Breast epithelium (tissue), 4 donors: Measurements from ENCODE around the gene GALK1. TPM values are rescaled to one million over a fixed set of nuclear protein-coding genes. Genes with fewer than 3 reads are reported as not detected.

Experiments
- DNase-seq, 2 donors: peaks; one replicate each; pipeline ENCODE4 v3.0.0-alpha.2; 2019; ENCODE audit warnings: low spot score in 2 of 2
- H3K27ac ChIP-seq, 2 donors: fragments of 200-600 bp; sonication (generic) in 1 of 2; one replicate each; pipeline ENCODE4 v1.5.1; 2016 to 2019; ENCODE audit warnings: mild to moderate bottlenecking in 1 of 2
- H3K27me3 ChIP-seq, 2 donors: fragments of 200-600 bp; sonication (generic) in 1 of 2; one replicate each; pipeline versions ENCODE4 v1.5.1 to v1.6.0; 2017 to 2019; ENCODE audit warnings: control low read depth in 1 of 2, mild to moderate bottlenecking in 1 of 2
- H3K36me3 ChIP-seq: fragments of 200-600 bp; one replicate; pipeline ENCODE4 v1.5.1; 2019
- H3K4me1 ChIP-seq, 2 donors: fragments of 200-600 bp; sonication (generic); one replicate each; pipeline ENCODE4 v1.5.1; 2016 to 2019; ENCODE audit warnings: control low read depth in 1 of 2
- H3K4me3 ChIP-seq, 3 donors: fragments of 200-600 bp; sonication (generic); 1 replicate in 2 of 3; 2 replicates in 1 of 3; pipeline ENCODE4 v1.5.1; 2016 to 2019; ENCODE audit warnings: mild to moderate bottlenecking in 3 of 3, moderate library complexity in 2 of 3
- H3K9me3 ChIP-seq, 2 donors: fragments of 200-600 bp; sonication (generic) in 1 of 2; one replicate each; pipeline ENCODE4 v1.5.1; 2016 to 2019; ENCODE audit warnings: control low read depth in 1 of 2
- CTCF ChIP-seq, 3 donors: fragments of 450-650 bp; IDR thresholded peaks; one replicate each; pipeline ENCODE4 v1.5.1; 2016 to 2017; ENCODE audit warnings: antibody characterized with exemption in 3 of 3, mild to moderate bottlenecking in 3 of 3, moderate library complexity in 3 of 3
- POLR2A ChIP-seq: fragments of 450-650 bp; IDR thresholded peaks from one replicate; pipeline ENCODE4 v1.6.1; 2016; ENCODE audit warnings: antibody characterized with exemption, mild to moderate bottlenecking, moderate library complexity
- POLR2AphosphoS5 ChIP-seq, 3 donors: sonication (generic); formaldehyde crosslinking; IDR thresholded peaks; one replicate each; pipeline ENCODE4 v1.6.1; 2017; ENCODE audit warnings: antibody characterized with exemption in 3 of 3
- intact Hi-C: fragments of 100-400 bp; cut with DNase I; formaldehyde crosslinking; loops from one replicate; pipeline ENCODE4 v1.15.1; 2023; ENCODE audit warnings: low total_unique reads
- total RNA-seq, 3 donors: library from RNA; depleted of rRNA; stranded (reverse); fragments of >200 nt; gene quantifications; one replicate each; pipeline ENCODE4 v1.1.0, GENCODE V29; 2016

Gene GALK1
- total RNA-seq, 3 donors from 2014 or later, result 21.9 to 32.1 (median 24.9) TPM

- Histone ChIP-seq H3K4me3 (no peak overlapping the region), H3K27ac (no peak overlapping the region), H3K27me3 (no peaks in the 10 kb centered on the region), H3K36me3 (no peaks in the 10 kb centered on the region), H3K9me3 (no peaks in the 10 kb centered on the region), H3K4me1 (no peaks in the 10 kb centered on the region)
- TF ChIP-seq CTCF (IDR thresholded peaks at IDR 0.05), result no peak
- no peak for TF ChIP-seq POLR2A
- no peak for TF ChIP-seq POLR2AphosphoS5 (IDR thresholded peaks at IDR 0.05)
- no peak for DNase-seq
- intact Hi-C loops, result no loop called here
These were observed 21.3 kb downstream of the GALK1 start for GRCh38 chr17:75743625-75744206.

GRCh38 chr17:75742337-75742736 is 22.7 kb downstream of the GALK1 start:
- H3K27ac ChIP-seq, result no peak overlapping the region
- no peak overlapping the region for H3K4me3 ChIP-seq
- no peak for DNase-seq
- no peaks in the 10 kb centered on the region for H3K9me3 ChIP-seq
- H3K27me3 ChIP-seq, result no peaks in the 10 kb centered on the region
- H3K36me3 ChIP-seq, result no peaks in the 10 kb centered on the region
- TF ChIP-seq POLR2A, result no peak
- no peak for TF ChIP-seq CTCF (IDR thresholded peaks at IDR 0.05)
- TF ChIP-seq POLR2AphosphoS5 (IDR thresholded peaks at IDR 0.05), result no peak
- H3K4me1 ChIP-seq, result no peaks in the 10 kb centered on the region
- intact Hi-C loops, result no loop called here

- TF ChIP-seq POLR2AphosphoS5 (IDR thresholded peaks at IDR 0.05) (no peak), CTCF (IDR thresholded peaks at IDR 0.05) (no peak), POLR2A (no peak)
- DNase-seq, result no peak
- Histone ChIP-seq H3K4me1 (no peaks in the 10 kb centered on the region), H3K9me3 (no peaks in the 10 kb centered on the region), H3K4me3 (no peak overlapping the region), H3K27ac (no peak overlapping the region), H3K36me3 (peaks cover 7% of the 10 kb centered on the region), H3K27me3 (no peaks in the 10 kb centered on the region)
- intact Hi-C loops, result no loop called here
These were observed 24.3 kb downstream of the GALK1 start for GRCh38 chr17:75740631-75741077.

GRCh38 chr17:75740215-75740614 is 24.8 kb downstream of the GALK1 start:
- Histone ChIP-seq H3K36me3 (peaks cover 7% of the 10 kb centered on the region), H3K27ac (no peak overlapping the region), H3K9me3 (no peaks in the 10 kb centered on the region), H3K27me3 (no peaks in the 10 kb centered on the region), H3K4me3 (no peak overlapping the region), H3K4me1 (no peaks in the 10 kb centered on the region)
- intact Hi-C loops, result no loop called here
- TF ChIP-seq CTCF (IDR thresholded peaks at IDR 0.05) (no peak), POLR2AphosphoS5 (IDR thresholded peaks at IDR 0.05) (no peak), POLR2A (no peak)
- DNase-seq, result no peak

- no peak overlapping the region for H3K27ac ChIP-seq
- TF ChIP-seq POLR2AphosphoS5 (IDR thresholded peaks at IDR 0.05) (no peak), POLR2A (no peak), CTCF (IDR thresholded peaks at IDR 0.05) (no peak)
- intact Hi-C loops, result no loop called here
- no peaks in the 10 kb centered on the region for H3K9me3 ChIP-seq
- H3K27me3 ChIP-seq, result no peaks in the 10 kb centered on the region
- H3K4me1 ChIP-seq, result no peaks in the 10 kb centered on the region
- H3K36me3 ChIP-seq, result peaks cover 7% of the 10 kb centered on the region
- H3K4me3 ChIP-seq, result no peak overlapping the region
- no peak for DNase-seq
These were observed 25.2 kb downstream of the GALK1 start for GRCh38 chr17:75739801-75740200.
